NB4 (cell line): Measurements from ENCODE around the gene UGT1A6.

Experiments used
- POLR2A ChIP-seq: IDR thresholded peaks from 2 replicates; pipeline ENCODE4 v1.6.1; 2011; ENCODE audit warnings: mild to moderate bottlenecking; ENCODE audit not compliant: insufficient read length; ENCODE audit errors: extremely low read depth
- TF ChIP-seq, protein P1 (sequence below): IDR thresholded peaks from one replicate; pipeline ENCODE4 v1.5.1; 2012; ENCODE audit warnings: low read depth, low read length
- TF ChIP-seq, protein P2 (sequence below): IDR thresholded peaks from 2 replicates; pipeline ENCODE4 v1.6.1; 2011; ENCODE audit warnings: low read depth, low read length

- TF ChIP-seq, protein P1, sequence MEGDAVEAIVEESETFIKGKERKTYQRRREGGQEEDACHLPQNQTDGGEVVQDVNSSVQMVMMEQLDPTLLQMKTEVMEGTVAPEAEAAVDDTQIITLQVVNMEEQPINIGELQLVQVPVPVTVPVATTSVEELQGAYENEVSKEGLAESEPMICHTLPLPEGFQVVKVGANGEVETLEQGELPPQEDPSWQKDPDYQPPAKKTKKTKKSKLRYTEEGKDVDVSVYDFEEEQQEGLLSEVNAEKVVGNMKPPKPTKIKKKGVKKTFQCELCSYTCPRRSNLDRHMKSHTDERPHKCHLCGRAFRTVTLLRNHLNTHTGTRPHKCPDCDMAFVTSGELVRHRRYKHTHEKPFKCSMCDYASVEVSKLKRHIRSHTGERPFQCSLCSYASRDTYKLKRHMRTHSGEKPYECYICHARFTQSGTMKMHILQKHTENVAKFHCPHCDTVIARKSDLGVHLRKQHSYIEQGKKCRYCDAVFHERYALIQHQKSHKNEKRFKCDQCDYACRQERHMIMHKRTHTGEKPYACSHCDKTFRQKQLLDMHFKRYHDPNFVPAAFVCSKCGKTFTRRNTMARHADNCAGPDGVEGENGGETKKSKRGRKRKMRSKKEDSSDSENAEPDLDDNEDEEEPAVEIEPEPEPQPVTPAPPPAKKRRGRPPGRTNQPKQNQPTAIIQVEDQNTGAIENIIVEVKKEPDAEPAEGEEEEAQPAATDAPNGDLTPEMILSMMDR: no peak
- no peak for TF ChIP-seq POLR2A
- TF ChIP-seq, protein P2, sequence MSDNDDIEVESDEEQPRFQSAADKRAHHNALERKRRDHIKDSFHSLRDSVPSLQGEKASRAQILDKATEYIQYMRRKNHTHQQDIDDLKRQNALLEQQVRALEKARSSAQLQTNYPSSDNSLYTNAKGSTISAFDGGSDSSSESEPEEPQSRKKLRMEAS: no peak
Observed at GRCh38 chr2:233821709-233822100, 129.0 kb downstream of the UGT1A6 start.
